Endometrial microvascular endothelial cells (primary cell): ENCODE measurements around the gene FAT4. TPM values are rescaled to one million over a fixed set of nuclear protein-coding genes. Genes with fewer than 3 reads are reported as not detected.

Experiments used
- in situ Hi-C: cut with HindIII; loops from 2 replicates; pipeline ENCODE4 v1.10.0; 2017; ENCODE audit warnings: low sequenced_read_pairs, low pct_unique_long_range_greater_than_20kb; ENCODE audit errors: inconsistent ontology term
- total RNA-seq: library from RNA; depleted of rRNA; stranded (reverse); fragments of >200 nt; gene quantifications from one replicate; pipeline ENCODE4 v1.2.3, GENCODE V29; 2015; ENCODE audit errors: inconsistent ontology term

Gene FAT4
- total RNA-seq, 1 donor from 2014 or later = 21.1 TPM

- in situ Hi-C loops = loop anchor here (10.0 kb wide), 1 partner anchor 439 kb away; no protein-coding TSS in a partner anchor
These were observed 1.0 kb downstream of the FAT4 start for GRCh38 chr4:125315576-125316400.

GRCh38 chr4:125316401-125316790, 1.6 kb downstream of the FAT4 start:
- in situ Hi-C loops = loop anchor here (10.0 kb wide), 1 partner anchor 438 kb away; no protein-coding TSS in a partner anchor

GRCh38 chr4:125316791-125317524, 2.2 kb downstream of the FAT4 start:
- in situ Hi-C loops = loop anchor here (10.0 kb wide), 1 partner anchor 438 kb away; no protein-coding TSS in a partner anchor

- in situ Hi-C loops = loop anchor here (10.0 kb wide), 1 partner anchor 437 kb away; no protein-coding TSS in a partner anchor
These were observed 2.7 kb downstream of the FAT4 start for GRCh38 chr4:125317525-125317877.

- in situ Hi-C loops = loop anchor here (10.0 kb wide), 1 partner anchor 435 kb away; no protein-coding TSS in a partner anchor
These were observed 4.6 kb downstream of the FAT4 start for GRCh38 chr4:125319311-125319710.

GRCh38 chr4:125321709-125322365, 7.1 kb downstream of the FAT4 start:
- in situ Hi-C loops = no loop called here

- in situ Hi-C loops = no loop called here
These were observed 7.6 kb downstream of the FAT4 start for GRCh38 chr4:125322366-125322730.

- in situ Hi-C loops = no loop called here
These were observed 8.9 kb downstream of the FAT4 start for GRCh38 chr4:125323654-125324053.

- in situ Hi-C loops = no loop called here
These were observed 11.0 kb downstream of the FAT4 start for GRCh38 chr4:125325733-125326132.

- in situ Hi-C loops = no loop called here
These were observed 16.4 kb downstream of the FAT4 start for GRCh38 chr4:125331116-125331515.

- in situ Hi-C loops = no loop called here
These were observed 20.2 kb downstream of the FAT4 start for GRCh38 chr4:125334926-125335325.

- in situ Hi-C loops = no loop called here
These were observed 24.1 kb downstream of the FAT4 start for GRCh38 chr4:125338814-125339213.

GRCh38 chr4:125344198-125344597, 29.4 kb downstream of the FAT4 start:
- in situ Hi-C loops = no loop called here

- in situ Hi-C loops = no loop called here
These were observed 31.9 kb downstream of the FAT4 start for GRCh38 chr4:125346616-125347015.

GRCh38 chr4:125350470-125351135, 35.8 kb downstream of the FAT4 start:
- in situ Hi-C loops = no loop called here

- in situ Hi-C loops = no loop called here
These were observed 37.8 kb downstream of the FAT4 start for GRCh38 chr4:125352521-125352920.

- in situ Hi-C loops = no loop called here
These were observed 38.4 kb downstream of the FAT4 start for GRCh38 chr4:125353131-125353530.

- in situ Hi-C loops = no loop called here
These were observed 41.0 kb downstream of the FAT4 start for GRCh38 chr4:125355791-125356190.

GRCh38 chr4:125357675-125358074, 42.9 kb downstream of the FAT4 start:
- in situ Hi-C loops = no loop called here
